A673 (cell line): Measurements from ENCODE around the gene MT1G. TPM values are rescaled to one million over a fixed set of nuclear protein-coding genes. Genes with fewer than 3 reads are reported as not detected.
"Not testable (repeated sequence)": the region's sequence is repeated elsewhere in the genome, so short reads cannot be mapped to it uniquely, and the experiment has no call there.

Experiments used
- BruUV-seq: library from RNA; stranded (reverse); fragments of 400-500 nt; replicated peaks from 2 replicates; lab custom pipeline; 2021; lab: Mats Ljungman, UMichigan
- CTCF ChIA-PET: fragments of 300-600 bp; sonication (Branson Sonifier 250); formaldehyde crosslinking; loops from one replicate; lab custom pipeline; 2022; ENCODE audit warnings: antibody characterized with exemption; lab: Charles Lee
- POLR2A ChIA-PET: fragments of 300-600 bp; sonication (Branson Sonifier 250); formaldehyde crosslinking; loops from one replicate; lab custom pipeline; 2022; ENCODE audit warnings: antibody characterized with exemption; ENCODE audit not compliant: low non-redundant PET; lab: Charles Lee
- DNase-seq: peaks from one replicate; pipeline ENCODE4 v3.0.0-alpha.2; 2015; ENCODE audit warnings: low spot score
- H3K27ac ChIP-seq: fragments of 200-600 bp; sonication (generic); 2 replicates; pipeline ENCODE4 v1.5.1; 2016; ENCODE audit warnings: mixed run types, low read depth, mild to moderate bottlenecking, mixed read lengths, antibody characterized with exemption, low read length; ENCODE audit not compliant: poor library complexity, severe bottlenecking
- H3K27me3 ChIP-seq: fragments of 200-600 bp; sonication (generic); replicated peaks from 2 replicates; pipeline ENCODE4 v1.6.1; 2017; ENCODE audit warnings: mixed run types, low read depth, mild to moderate bottlenecking, mixed read lengths, antibody characterized with exemption, low read length; ENCODE audit not compliant: insufficient read depth, poor library complexity
- H3K36me3 ChIP-seq: fragments of 200-600 bp; sonication (generic); 2 replicates; pipeline ENCODE4 v1.6.1; 2016; ENCODE audit warnings: mixed run types, mild to moderate bottlenecking, mixed read lengths, antibody characterized with exemption, low read length; ENCODE audit not compliant: insufficient read depth, poor library complexity, severe bottlenecking
- H3K4me1 ChIP-seq: fragments of 200-600 bp; sonication (generic); 2 replicates; pipeline ENCODE4 v1.6.1; 2017; ENCODE audit warnings: mixed run types, mild to moderate bottlenecking, mixed read lengths, antibody characterized with exemption, low read length; ENCODE audit not compliant: insufficient read depth, poor library complexity, severe bottlenecking
- H3K4me3 ChIP-seq: fragments of 200-600 bp; sonication (generic); 2 replicates; pipeline ENCODE4 v1.5.1; 2016; ENCODE audit warnings: low read depth, mixed run types, mild to moderate bottlenecking, mixed read lengths, low read length; ENCODE audit not compliant: poor library complexity, severe bottlenecking
- H3K9me3 ChIP-seq: fragments of 200-600 bp; sonication (generic); 2 replicates; pipeline ENCODE4 v1.6.1; 2016; ENCODE audit warnings: mixed run types, low read depth, mild to moderate bottlenecking, mixed read lengths, antibody characterized with exemption, low read length; ENCODE audit not compliant: poor library complexity, severe bottlenecking
- CTCF ChIP-seq: fragments of 300-800, 200-600 bp; sonication (generic); conservative IDR thresholded peaks from 2 replicates; pipeline ENCODE4 v1.5.1; 2017; ENCODE audit warnings: low read depth, mild to moderate bottlenecking, antibody characterized with exemption, low read length, moderate library complexity, mixed read lengths
- EZH2 ChIP-seq: fragments of 200-600 bp; sonication (generic); IDR thresholded peaks from 2 replicates; pipeline ENCODE4 v1.6.1; 2017; ENCODE audit warnings: borderline replicate concordance, low read depth, mild to moderate bottlenecking, mixed read lengths, antibody characterized with exemption, low read length; ENCODE audit not compliant: poor library complexity, severe bottlenecking
- intact Hi-C: fragments of 100-400 bp; cut with micrococcal nuclease; formaldehyde crosslinking; loops from one replicate; pipeline ENCODE4 v1.10.0; 2022; ENCODE audit not compliant: unreplicated experiment
- total RNA-seq: library from RNA; stranded (reverse); gene quantifications from 2 replicates; pipeline ENCODE4 v1.2.3, GENCODE V29; 2021

Gene MT1G
- total RNA-seq, 1 experiment from 2014 or later: 48.8 TPM

GRCh38 chr16:56625943-56626654 lies 41.8 kb downstream of the MT1G start:
- H3K4me3 ChIP-seq: peak overlapping the region; percentile 40
- no peaks in the 10 kb centered on the region for H3K36me3 ChIP-seq
- H3K27ac ChIP-seq: no peak overlapping the region
- intact Hi-C loops: no loop called here
- POLR2A ChIA-PET: no interaction called here
- H3K27me3 ChIP-seq: peaks cover 4% of the 10 kb centered on the region
- no peak for DNase-seq
- TSS peak; percentile 95 for BruUV-seq
- H3K4me1 ChIP-seq: peaks cover 6% of the 10 kb centered on the region
- no peak for TF ChIP-seq EZH2
- no peak for TF ChIP-seq CTCF
- CTCF ChIA-PET: interaction anchor here (0.6 kb wide), 3 partner anchors 22 to 674 kb away, joined by 3 to 6 read pairs (median 3); no protein-coding TSS in a partner anchor
- H3K9me3 ChIP-seq: no peaks in the 10 kb centered on the region

GRCh38 chr16:56625140-56625942 lies 42.5 kb downstream of the MT1G start, which contains the start of gene MT1E:
Gene MT1E, plus strand, starts transcription at chr16:56625781. Its CDS starts 71 bp downstream, at chr16:56625852.
- CTCF ChIA-PET: interaction anchor here (0.6 kb wide), 3 partner anchors 22 to 675 kb away, joined by 3 to 6 read pairs (median 3); no protein-coding TSS in a partner anchor
- peak within 1 kb of the TSS; percentile 40 for H3K4me3 ChIP-seq
- peaks cover 6% of the 10 kb centered on the region for H3K4me1 ChIP-seq
- no peak for TF ChIP-seq EZH2
- TF ChIP-seq CTCF: no peak
- POLR2A ChIA-PET: no interaction called here
- no TSS peak for BruUV-seq
- H3K9me3 ChIP-seq: no peaks in the 10 kb centered on the region
- no peaks in the 10 kb centered on the region for H3K27me3 ChIP-seq
- H3K27ac ChIP-seq: no peak within 1 kb of the TSS
- intact Hi-C loops: no loop called here
- DNase-seq: peak; percentile 70
- no peaks in the 10 kb centered on the region for H3K36me3 ChIP-seq

GRCh38 chr16:56623637-56624036 lies 44.2 kb downstream of the MT1G start:
- no peak for DNase-seq
- no peak overlapping the region for H3K4me3 ChIP-seq
- TF ChIP-seq CTCF (no peak), EZH2 (no peak)
- intact Hi-C loops: no loop called here
- CTCF ChIA-PET: no interaction called here
- H3K9me3 ChIP-seq: no peaks in the 10 kb centered on the region
- H3K4me1 ChIP-seq: peaks cover 6% of the 10 kb centered on the region
- POLR2A ChIA-PET: no interaction called here
- no peaks in the 10 kb centered on the region for H3K27me3 ChIP-seq
- BruUV-seq: no TSS peak
- H3K36me3 ChIP-seq: no peaks in the 10 kb centered on the region
- no peak overlapping the region for H3K27ac ChIP-seq

- H3K27me3 ChIP-seq, DNase-seq, CTCF ChIA-PET, intact Hi-C loops, POLR2A ChIA-PET, H3K27ac ChIP-seq, BruUV-seq, H3K36me3 ChIP-seq, H3K9me3 ChIP-seq, H3K4me3 ChIP-seq, H3K4me1 ChIP-seq: not testable (repeated sequence)
These were observed 44.7 kb downstream of the MT1G start for GRCh38 chr16:56623184-56623583.
